Measurements from ENCODE around the gene KLF6.

The KLF6 gene

GRCh38 chr10:3782146-3782450 lies 2.9 kb downstream of the KLF6 start:
- H3K9me3 ChIP-seq (ENCODE audit: low read length) = no peaks in the 10 kb centered on the region
- peak overlapping the region; percentile 85 for H3K27ac ChIP-seq (ENCODE audit: low read depth, low read length, poor library complexity, severe bottlenecking)
- peaks cover 49% of the 10 kb centered on the region for H3K36me3 ChIP-seq (ENCODE audit: insufficient read depth, low read length)
- peak overlapping the region; percentile 99; the same call in 1 of the 2 replicates for H3K9ac ChIP-seq (ENCODE audit: low read length)
- peaks cover 30% of the 10 kb centered on the region for H3K79me2 ChIP-seq (ENCODE audit: insufficient read depth, low read length)
- H3K9me2 ChIP-seq (ENCODE audit: low read depth, low read length) = no peaks in the 10 kb centered on the region
- no peaks in the 10 kb centered on the region for H3K27me3 ChIP-seq (ENCODE audit: insufficient read depth, low read length)
- H3K4me1 ChIP-seq (ENCODE audit: insufficient read depth, low read length, severe bottlenecking) = peaks cover 34% of the 10 kb centered on the region
- H3F3A ChIP-seq (ENCODE audit: insufficient read depth, low read length) = no peaks in the 10 kb centered on the region
- peak overlapping the region; percentile 95 for H3K4me2 ChIP-seq (ENCODE audit: low read length)
- H4K20me1 ChIP-seq (ENCODE audit: insufficient read depth, low read length) = no peaks in the 10 kb centered on the region
- H3K4me3 ChIP-seq (ENCODE audit: low read depth, low read length, poor library complexity, severe bottlenecking) = peak overlapping the region; percentile 100
- no peak overlapping the region for H2AFZ ChIP-seq (ENCODE audit: low read length)
- TF ChIP-seq EZH2 (IDR thresholded peaks at IDR 0.05; ENCODE audit: borderline replicate concordance, low read length) (no peak), CTCF (IDR thresholded peaks at IDR 0.05; ENCODE audit: low read length) (no peak)

- Histone ChIP-seq H3K4me3 (ENCODE audit: low read depth, low read length, poor library complexity, severe bottlenecking) (peak overlapping the region; percentile 100), H3K27me3 (ENCODE audit: insufficient read depth, low read length) (no peaks in the 10 kb centered on the region), H4K20me1 (ENCODE audit: insufficient read depth, low read length) (no peaks in the 10 kb centered on the region), H3K9me2 (ENCODE audit: low read depth, low read length) (no peaks in the 10 kb centered on the region), H3K79me2 (ENCODE audit: insufficient read depth, low read length) (peaks cover 30% of the 10 kb centered on the region), H2AFZ (ENCODE audit: low read length) (no peak overlapping the region), H3K4me1 (ENCODE audit: insufficient read depth, low read length, severe bottlenecking) (peaks cover 32% of the 10 kb centered on the region), H3K9me3 (ENCODE audit: low read length) (no peaks in the 10 kb centered on the region), H3K27ac (ENCODE audit: low read depth, low read length, poor library complexity, severe bottlenecking) (peak overlapping the region; percentile 85), H3K36me3 (ENCODE audit: insufficient read depth, low read length) (peaks cover 54% of the 10 kb centered on the region), H3K9ac (ENCODE audit: low read length) (peak overlapping the region; percentile 99; the same call in 1 of the 2 replicates), H3F3A (ENCODE audit: insufficient read depth, low read length) (no peaks in the 10 kb centered on the region), H3K4me2 (ENCODE audit: low read length) (peak overlapping the region; percentile 95)
- TF ChIP-seq CTCF (IDR thresholded peaks at IDR 0.05; ENCODE audit: low read length) (peak; percentile 58), EZH2 (IDR thresholded peaks at IDR 0.05; ENCODE audit: borderline replicate concordance, low read length) (no peak)
These were observed 3.4 kb downstream of the KLF6 start for GRCh38 chr10:3781468-3782145.

DNA sequence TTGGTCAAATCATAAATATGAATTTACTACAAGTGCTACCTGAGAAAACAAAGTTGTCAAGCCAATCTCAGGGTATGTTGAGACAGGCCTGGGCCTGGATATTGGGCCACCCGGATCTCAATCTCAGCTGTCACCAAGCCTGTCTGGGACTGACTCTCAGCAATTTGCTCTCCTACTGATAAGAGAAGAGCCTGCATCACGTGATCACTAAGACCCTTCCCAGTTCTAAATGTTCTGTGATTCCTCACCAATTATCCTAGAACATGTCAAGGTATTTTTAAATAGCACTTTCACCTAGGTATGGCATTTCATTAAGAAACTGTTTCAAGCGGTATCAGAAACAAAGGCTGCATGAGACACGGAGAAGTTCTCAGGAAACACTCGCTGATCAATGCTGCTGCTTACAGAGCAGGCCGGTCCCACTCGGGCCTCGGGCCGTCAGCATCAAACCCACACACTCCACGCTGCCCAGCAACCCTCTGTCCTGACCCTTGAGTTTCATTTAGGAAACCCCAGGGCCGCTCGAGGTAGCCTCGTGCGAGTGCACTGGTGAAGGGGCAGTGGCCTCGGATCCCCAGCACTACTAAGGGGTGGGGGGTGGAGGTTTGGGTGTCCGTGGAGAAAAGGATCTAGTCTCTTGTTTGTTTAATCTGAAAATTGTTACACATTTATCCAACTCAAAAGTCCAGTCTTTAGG lies 4.1 kb downstream of the KLF6 start:
- H4K20me1 ChIP-seq (ENCODE audit: insufficient read depth, low read length) = no peaks in the 10 kb centered on the region
- H3F3A ChIP-seq (ENCODE audit: insufficient read depth, low read length) = no peaks in the 10 kb centered on the region
- no peaks in the 10 kb centered on the region for H3K27me3 ChIP-seq (ENCODE audit: insufficient read depth, low read length)
- no peaks in the 10 kb centered on the region for H3K9me2 ChIP-seq (ENCODE audit: low read depth, low read length)
- TF ChIP-seq EZH2 (IDR thresholded peaks at IDR 0.05; ENCODE audit: borderline replicate concordance, low read length) (no peak), CTCF (IDR thresholded peaks at IDR 0.05; ENCODE audit: low read length) (no peak)
- peaks cover 59% of the 10 kb centered on the region for H3K36me3 ChIP-seq (ENCODE audit: insufficient read depth, low read length)
- peaks cover 25% of the 10 kb centered on the region for H3K4me1 ChIP-seq (ENCODE audit: insufficient read depth, low read length, severe bottlenecking)
- peak overlapping the region; percentile 95; the same call in 1 of the 2 replicates for H3K4me2 ChIP-seq (ENCODE audit: low read length)
- no peak overlapping the region for H3K27ac ChIP-seq (ENCODE audit: low read depth, low read length, poor library complexity, severe bottlenecking)
- no peak overlapping the region for H2AFZ ChIP-seq (ENCODE audit: low read length)
- no peaks in the 10 kb centered on the region for H3K9me3 ChIP-seq (ENCODE audit: low read length)
- no peak overlapping the region for H3K4me3 ChIP-seq (ENCODE audit: low read depth, low read length, poor library complexity, severe bottlenecking)
- peaks cover 30% of the 10 kb centered on the region for H3K79me2 ChIP-seq (ENCODE audit: insufficient read depth, low read length)
- no peak overlapping the region for H3K9ac ChIP-seq (ENCODE audit: low read length)

Data from OCI-LY1 (cell line).